Anterior cingulate cortex (tissue), 58 donors: ENCODE measurements around the gene RARRES2.
A peak's percentile ranks its signal among the peaks of the same experiment; 100 is the strongest.

Source experiments
- DNase-seq, 58 donors: peaks; one replicate each; lab custom pipeline; 2025; lab: John Stamatoyannopoulos, UW

Gene RARRES2

GRCh38 chr7:150377635-150378034 lies 36.2 kb upstream of the RARRES2 start:
- DNase-seq, result no peak

- no peak for DNase-seq
Measured at GRCh38 chr7:150377196-150377595, 35.8 kb upstream of the RARRES2 start.

GRCh38 chr7:150376560-150376959 lies 35.1 kb upstream of the RARRES2 start:
- no peak for DNase-seq

- DNase-seq, result peak in 1 of 58 donors; percentile 16
Measured at GRCh38 chr7:150375662-150376521, 34.5 kb upstream of the RARRES2 start.

- no peak for DNase-seq
Measured at GRCh38 chr7:150374472-150374871, 33.0 kb upstream of the RARRES2 start.

GRCh38 chr7:150374026-150374425 lies 32.6 kb upstream of the RARRES2 start:
- no peak for DNase-seq

GRCh38 chr7:150373049-150373801 lies 31.8 kb upstream of the RARRES2 start:
- DNase-seq, result no peak

- DNase-seq, result no peak
Measured at GRCh38 chr7:150372271-150373048, 31.0 kb upstream of the RARRES2 start.

GRCh38 chr7:150371996-150372270 lies 30.5 kb upstream of the RARRES2 start:
- DNase-seq, result no peak

- DNase-seq, result no peak
Measured at GRCh38 chr7:150371131-150371995, 29.9 kb upstream of the RARRES2 start.

GRCh38 chr7:150370612-150371071 lies 29.2 kb upstream of the RARRES2 start:
- DNase-seq, result no peak

- DNase-seq, result peak in 1 of 58 donors; percentile 67
Measured at GRCh38 chr7:150369748-150370501, 28.5 kb upstream of the RARRES2 start.

- DNase-seq, result peak in 45 of 58 donors; percentile 26 to 88 (median 72)
Measured at GRCh38 chr7:150368884-150369747, 27.7 kb upstream of the RARRES2 start.

GRCh38 chr7:150368096-150368883 lies 26.9 kb upstream of the RARRES2 start, which contains the start of gene REPIN1:
Gene REPIN1 (plus strand): TSS chr7:150368822. CDS start chr7:150369712, 890 bp downstream.
- DNase-seq, result peak; percentile 28 to 91 (median 85)

- peak in 1 of 58 donors; percentile 37 for DNase-seq
Measured at GRCh38 chr7:150367677-150368095, 26.3 kb upstream of the RARRES2 start.

GRCh38 chr7:150365673-150366398 lies 24.4 kb upstream of the RARRES2 start:
- no peak for DNase-seq

GRCh38 chr7:150365194-150365593 lies 23.8 kb upstream of the RARRES2 start:
- no peak for DNase-seq
